NCI-H82 (cell line): ENCODE results near the gene CHST8.
"Not testable (repeated sequence)": the region's sequence is repeated elsewhere in the genome, so short reads cannot be mapped to it uniquely, and the experiment has no call there.

Experiments used
- DNase-seq: peaks from one replicate; lab custom pipeline; 2025; lab: John Stamatoyannopoulos, UW

Gene CHST8

GRCh38 chr19:33618363-33618762 lies 3.4 kb upstream of the CHST8 start:
- not testable (repeated sequence) for DNase-seq

GRCh38 chr19:33618884-33619283 lies 2.9 kb upstream of the CHST8 start:
- DNase-seq, result no peak

GRCh38 chr19:33620611-33621010 lies 1.1 kb upstream of the CHST8 start:
- no peak for DNase-seq

GRCh38 chr19:33621065-33621785 lies 528 bp upstream of the CHST8 start:
- no peak for DNase-seq

- DNase-seq, result no peak
Observed at GRCh38 chr19:33622505-33622808, 704 bp downstream of the CHST8 start.

GRCh38 chr19:33622809-33623511 lies 1.2 kb downstream of the CHST8 start:
- DNase-seq, result no peak

- DNase-seq, result no peak
Observed at GRCh38 chr19:33624586-33624985, 2.8 kb downstream of the CHST8 start.

- DNase-seq, result no peak
Observed at GRCh38 chr19:33627526-33627925, 5.8 kb downstream of the CHST8 start.

- no peak for DNase-seq
Observed at GRCh38 chr19:33627962-33628839, 6.4 kb downstream of the CHST8 start.

- no peak for DNase-seq
Observed at GRCh38 chr19:33628921-33629825, 7.4 kb downstream of the CHST8 start.

GRCh38 chr19:33629826-33630375 lies 8.1 kb downstream of the CHST8 start:
- DNase-seq, result no peak

GRCh38 chr19:33630880-33631608 lies 9.3 kb downstream of the CHST8 start:
- no peak for DNase-seq

GRCh38 chr19:33631609-33631973 lies 9.8 kb downstream of the CHST8 start:
- DNase-seq, result no peak

GRCh38 chr19:33634361-33635091 lies 12.8 kb downstream of the CHST8 start:
- no peak for DNase-seq

- DNase-seq, result no peak
Observed at GRCh38 chr19:33638167-33639034, 16.6 kb downstream of the CHST8 start.

GRCh38 chr19:33639035-33639681 lies 17.4 kb downstream of the CHST8 start:
- peak; percentile 22 for DNase-seq

GRCh38 chr19:33640773-33641172 lies 19.0 kb downstream of the CHST8 start:
- no peak for DNase-seq

GRCh38 chr19:33641261-33641660 lies 19.5 kb downstream of the CHST8 start:
- DNase-seq, result no peak
